Measurements from ENCODE around the gene TAPT1.

GRCh38 chr4:16119981-16120380, 106.3 kb downstream of the TAPT1 start:
- TF ChIP-seq POLR2A (IDR thresholded peaks at IDR 0.05; ENCODE audit: low read depth, low read length) (no peak), TAF1 (IDR thresholded peaks at IDR 0.05; ENCODE audit: low read depth, low read length) (no peak), POLR2AphosphoS5 (IDR thresholded peaks at IDR 0.05; ENCODE audit: low read depth, low read length) (no peak), SPI1 (IDR thresholded peaks at IDR 0.05; ENCODE audit: low read depth, low read length) (no peak), PAX5 (IDR thresholded peaks at IDR 0.05; ENCODE audit: insufficient read depth, low read length, severe bottlenecking) (no peak), POU2F2 (IDR thresholded peaks at IDR 0.05; ENCODE audit: low read depth, low read length) (no peak)

All from GM12891 (cell line).